NCI-H345 treated with DMSO at 0.1 percent for 48 hours (cell line): ENCODE measurements around the gene POLA2.

ENCODE experiments used
- DNase-seq: peaks from one replicate; lab custom pipeline; 2025; ENCODE audit not compliant: unreplicated experiment; lab: John Stamatoyannopoulos, UW

The POLA2 gene

DNA sequence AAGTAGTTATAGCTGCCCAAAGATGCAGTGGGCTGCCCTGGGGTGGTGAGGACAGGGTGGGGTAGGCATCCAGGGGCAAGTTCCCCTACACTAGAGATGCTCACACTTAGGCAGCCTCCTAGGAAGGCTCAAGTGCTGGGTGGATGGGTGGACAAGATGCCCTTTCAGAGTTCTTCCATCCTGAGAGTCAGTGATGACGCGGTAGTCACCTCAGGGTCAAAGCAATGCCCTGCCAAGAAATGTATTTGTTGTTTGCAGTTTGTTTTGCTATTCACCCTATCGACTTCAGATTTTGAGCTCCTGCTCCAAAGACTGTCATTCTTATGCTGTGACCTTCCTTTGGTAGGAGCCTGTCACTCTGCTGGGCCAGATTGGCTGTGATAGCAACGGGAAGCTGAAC is 18.9 kb downstream of the POLA2 start:
- no peak for DNase-seq

GRCh38 chr11:65286686-65287085 is 24.9 kb downstream of the POLA2 start:
- DNase-seq: no peak

GRCh38 chr11:65287601-65288000 is 25.8 kb downstream of the POLA2 start:
- no peak for DNase-seq

DNA sequence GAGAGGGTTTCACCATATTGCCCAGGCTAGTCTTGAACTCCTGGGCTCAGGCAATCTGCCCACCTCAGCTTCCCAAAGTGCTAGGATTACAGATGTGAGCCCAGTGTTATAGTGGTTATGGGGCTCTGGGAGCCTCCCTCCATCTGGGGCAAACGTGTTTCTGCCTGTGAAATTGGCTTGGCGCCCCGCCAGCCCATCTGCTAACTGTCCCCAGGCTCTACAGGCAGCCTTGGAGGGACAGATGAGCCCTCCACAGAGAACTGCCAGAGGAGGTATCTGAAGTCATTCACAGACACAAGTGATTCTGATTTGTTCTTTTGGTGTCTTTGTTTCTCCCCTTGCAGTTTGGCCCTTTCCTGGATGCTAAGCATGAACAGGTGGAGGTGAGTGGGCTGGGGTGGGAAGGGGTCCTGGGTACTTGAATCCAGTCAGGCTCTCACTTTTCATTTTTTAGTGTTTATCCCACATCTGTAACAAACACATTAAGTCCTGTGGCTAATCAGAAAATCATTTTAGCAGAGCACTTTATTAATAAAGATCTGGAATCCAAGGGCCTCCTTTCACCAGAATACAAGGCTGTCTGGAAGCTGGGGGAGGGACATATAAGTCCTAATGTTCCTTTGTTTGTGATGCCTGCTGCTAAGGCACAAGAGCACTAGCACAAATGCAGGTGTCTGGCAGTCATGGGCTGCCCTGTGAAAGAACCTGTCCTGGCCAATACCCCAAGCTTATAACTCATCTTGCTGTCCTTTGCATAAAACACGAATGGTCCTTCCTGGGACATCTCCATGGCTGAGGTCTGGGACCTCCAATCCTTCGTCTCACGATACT is 27.2 kb downstream of the POLA2 start:
- no peak for DNase-seq

GRCh38 chr11:65290448-65291165 is 28.8 kb downstream of the POLA2 start:
- no peak for DNase-seq

DNA sequence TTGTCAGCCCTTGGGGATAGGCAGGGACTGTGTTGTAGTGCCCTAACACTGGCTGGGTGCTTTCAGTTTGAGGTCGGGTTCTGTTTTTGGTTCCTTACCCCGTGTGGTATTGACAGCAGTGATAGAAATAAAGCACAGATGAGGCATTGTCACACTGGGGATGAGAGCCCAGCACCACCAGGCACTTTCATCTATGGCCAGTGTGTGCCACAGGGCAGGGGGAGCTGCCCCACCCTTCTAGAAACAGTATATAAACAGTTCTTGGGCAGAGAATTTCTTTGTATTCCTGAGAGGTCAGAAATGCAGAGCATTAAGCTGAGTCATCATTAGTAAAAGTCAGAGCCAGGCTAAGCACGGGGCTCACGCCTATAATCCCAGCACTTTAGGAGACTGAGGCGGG is 29.9 kb downstream of the POLA2 start:
- no peak for DNase-seq

GRCh38 chr11:65292890-65293289 is 31.1 kb downstream of the POLA2 start:
- no peak for DNase-seq

DNA sequence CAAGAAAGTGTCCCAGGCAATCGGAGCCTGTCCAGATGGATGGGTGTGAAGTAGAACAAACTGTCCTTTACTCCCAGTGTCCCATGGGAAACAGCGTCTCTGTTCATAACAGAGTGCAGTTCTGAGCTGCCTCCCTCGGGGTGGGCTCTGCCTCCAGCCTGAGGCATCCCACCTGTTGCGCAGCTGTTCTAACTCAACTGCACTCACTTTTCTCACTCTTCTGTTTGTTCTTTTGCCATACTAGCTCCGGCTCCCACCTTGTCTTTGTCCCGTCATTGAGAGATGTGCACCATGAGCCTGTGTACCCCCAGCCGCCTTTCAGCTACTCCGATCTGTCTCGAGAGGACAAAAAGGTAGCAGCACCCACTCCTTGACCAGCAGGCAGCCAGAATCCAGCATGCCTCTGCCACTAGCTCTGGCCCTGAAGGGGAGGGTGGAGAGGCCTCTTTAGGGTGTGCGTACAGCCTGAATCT is 32.2 kb downstream of the POLA2 start:
- DNase-seq: no peak

DNA sequence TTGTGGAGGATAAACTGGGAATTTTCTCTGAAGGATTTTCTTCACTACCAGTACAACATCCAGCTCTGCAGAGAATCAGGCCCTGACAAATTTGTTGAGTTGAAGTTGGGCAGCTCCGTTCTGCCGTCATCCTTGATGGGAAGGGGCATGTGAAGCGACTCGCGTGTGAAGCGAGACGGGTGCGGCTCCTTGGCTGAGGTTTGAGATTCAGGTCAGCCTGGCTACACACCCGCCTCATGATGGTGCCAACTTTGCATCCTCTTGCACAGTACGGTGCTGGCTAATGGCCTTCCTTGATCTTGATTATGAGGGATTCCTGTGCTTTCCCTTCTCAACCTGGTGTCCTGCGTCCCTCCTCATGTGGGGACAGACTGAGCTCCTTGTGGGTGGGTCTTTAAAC is 33.2 kb downstream of the POLA2 start:
- no peak for DNase-seq

DNA sequence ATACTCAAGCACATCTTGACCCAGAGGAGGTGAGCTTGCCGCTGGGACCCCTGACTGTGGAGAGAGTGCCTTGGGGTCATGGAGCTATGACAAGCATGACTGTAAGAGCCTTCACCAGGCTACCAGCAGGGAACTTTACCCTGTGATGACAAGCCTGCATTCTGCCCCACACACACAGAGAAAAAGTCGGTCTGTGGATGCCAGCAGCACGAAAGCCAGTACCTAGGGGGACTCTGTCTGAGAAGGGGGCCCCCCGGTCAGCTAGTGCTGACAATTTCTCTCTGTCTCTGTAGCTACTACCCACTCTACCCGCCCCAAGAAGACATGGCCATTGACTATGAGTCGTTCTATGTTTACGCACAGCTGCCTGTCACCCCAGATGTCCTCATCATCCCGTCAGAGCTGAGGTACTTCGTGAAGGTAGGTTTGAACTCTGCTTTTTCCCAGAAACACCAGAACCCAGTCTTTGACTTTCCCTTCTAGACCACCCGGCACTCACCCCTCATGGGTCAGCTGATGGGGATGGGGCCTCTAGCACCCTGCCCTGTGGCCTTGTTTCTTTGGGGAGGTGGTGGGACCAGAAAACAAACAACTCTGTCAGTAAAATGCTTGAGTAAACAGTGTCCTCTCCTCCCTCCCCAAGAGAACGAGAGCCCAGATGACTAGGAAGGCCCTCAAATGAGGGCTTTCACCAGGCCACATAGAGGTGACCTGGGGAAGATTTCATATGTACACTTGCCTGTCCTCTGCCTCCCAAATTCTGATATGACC is 34.0 kb downstream of the POLA2 start:
- no peak for DNase-seq

- DNase-seq: no peak
Observed at GRCh38 chr11:65297026-65297672, 35.4 kb downstream of the POLA2 start.

DNA sequence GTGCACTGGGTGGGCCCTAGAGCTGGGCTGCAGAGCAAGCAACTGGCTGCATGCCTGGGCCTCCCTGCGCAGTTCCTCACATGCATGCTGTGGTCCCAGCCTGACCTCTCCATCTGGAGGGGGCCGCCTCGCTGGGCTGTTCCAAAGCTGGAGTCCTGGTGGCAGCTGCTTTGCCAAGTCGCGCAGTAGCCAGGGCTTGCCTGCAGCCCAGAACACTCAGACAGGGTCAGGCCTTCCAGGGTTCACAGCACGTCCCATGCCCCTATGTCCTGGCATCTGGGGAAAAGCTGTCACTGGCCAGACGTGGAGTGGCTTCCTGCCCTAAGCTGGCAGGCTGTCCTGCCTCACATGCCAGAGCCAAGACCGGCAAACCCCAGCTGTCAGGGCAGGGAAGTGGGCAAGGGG is 36.4 kb downstream of the POLA2 start:
- DNase-seq: no peak

GRCh38 chr11:65298655-65299179 is 37.0 kb downstream of the POLA2 start:
- no peak for DNase-seq

- no peak for DNase-seq
Observed at GRCh38 chr11:65300621-65301275, 39.0 kb downstream of the POLA2 start.

DNA sequence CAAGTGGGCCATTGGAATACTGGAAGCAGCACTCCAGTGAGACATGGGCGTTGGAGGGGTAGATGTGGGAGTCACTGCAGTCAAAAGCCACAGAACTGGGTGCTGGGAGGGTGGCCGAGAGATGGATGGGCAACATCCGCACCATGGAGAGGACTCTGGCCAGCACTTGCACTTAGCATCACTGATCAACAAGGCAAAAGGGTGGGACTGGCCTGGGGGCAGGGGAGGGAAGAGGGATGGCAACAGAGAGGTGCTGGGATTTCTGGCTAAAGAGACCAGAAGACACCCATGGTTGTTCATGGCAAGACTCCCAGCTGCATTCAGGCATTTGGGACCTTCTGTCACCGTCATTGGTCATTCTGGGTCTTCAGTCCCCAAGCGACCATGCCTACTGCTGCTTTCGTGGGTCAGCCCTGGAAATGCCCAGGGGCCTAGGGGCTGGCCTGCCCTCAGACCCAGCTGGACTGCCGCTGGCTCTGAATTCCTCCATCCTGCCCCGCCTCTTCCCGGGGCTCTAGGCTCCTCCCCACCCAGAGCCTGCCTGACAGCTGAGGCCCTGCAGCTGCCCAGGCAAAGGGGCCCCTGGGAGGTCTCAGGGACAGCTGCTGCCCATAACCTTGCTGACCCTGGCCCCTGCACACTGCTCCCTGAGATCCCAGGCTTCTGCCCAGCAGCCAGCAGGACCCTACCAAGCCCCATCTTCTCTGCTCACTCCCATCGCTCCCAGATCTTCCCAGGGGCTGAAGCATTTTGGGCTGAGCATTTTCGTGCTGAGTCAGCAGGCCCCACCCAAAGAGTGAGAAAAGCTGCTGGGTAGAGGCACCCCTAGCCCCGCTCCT is 39.9 kb downstream of the POLA2 start:
- no peak for DNase-seq

- DNase-seq: no peak
Observed at GRCh38 chr11:65303555-65303954, 41.8 kb downstream of the POLA2 start.

DNA sequence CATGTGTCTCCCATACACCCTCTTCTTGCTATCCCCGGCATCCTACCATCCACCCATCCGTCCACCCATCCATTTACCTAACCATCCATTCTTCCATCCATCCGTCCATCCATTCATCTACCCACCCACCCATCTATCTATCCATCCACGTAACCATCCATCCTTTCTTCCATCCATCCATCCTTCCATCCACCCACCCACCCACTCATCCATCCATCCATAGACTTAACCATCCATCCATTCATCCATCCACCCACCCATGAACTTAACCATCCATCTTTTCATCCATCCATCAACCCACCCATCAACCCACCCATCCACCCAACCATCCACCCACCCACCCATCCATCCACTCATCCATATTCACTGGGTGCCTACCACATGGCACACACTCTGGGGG is 42.3 kb downstream of the POLA2 start:
- no peak for DNase-seq

DNA sequence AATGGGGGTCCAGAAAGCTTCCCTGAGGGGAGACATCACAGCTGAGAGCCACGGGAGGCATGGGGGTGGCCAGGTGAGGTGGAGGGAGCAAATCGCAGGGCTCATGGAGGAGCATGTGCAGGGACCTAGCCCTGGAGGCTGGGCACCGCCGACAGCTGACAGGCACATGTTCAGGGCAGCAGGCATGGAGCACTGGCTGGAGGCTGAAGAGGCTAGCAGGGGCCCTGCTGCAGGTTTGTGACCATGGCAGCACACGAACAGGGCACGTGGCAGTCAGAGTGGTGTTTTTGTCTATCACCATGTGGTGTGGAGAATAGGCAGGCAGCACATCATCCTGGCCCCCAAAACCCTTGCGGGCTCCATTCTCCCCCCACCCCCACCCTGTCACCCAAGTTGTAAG is 42.9 kb downstream of the POLA2 start:
- DNase-seq: no peak

DNA sequence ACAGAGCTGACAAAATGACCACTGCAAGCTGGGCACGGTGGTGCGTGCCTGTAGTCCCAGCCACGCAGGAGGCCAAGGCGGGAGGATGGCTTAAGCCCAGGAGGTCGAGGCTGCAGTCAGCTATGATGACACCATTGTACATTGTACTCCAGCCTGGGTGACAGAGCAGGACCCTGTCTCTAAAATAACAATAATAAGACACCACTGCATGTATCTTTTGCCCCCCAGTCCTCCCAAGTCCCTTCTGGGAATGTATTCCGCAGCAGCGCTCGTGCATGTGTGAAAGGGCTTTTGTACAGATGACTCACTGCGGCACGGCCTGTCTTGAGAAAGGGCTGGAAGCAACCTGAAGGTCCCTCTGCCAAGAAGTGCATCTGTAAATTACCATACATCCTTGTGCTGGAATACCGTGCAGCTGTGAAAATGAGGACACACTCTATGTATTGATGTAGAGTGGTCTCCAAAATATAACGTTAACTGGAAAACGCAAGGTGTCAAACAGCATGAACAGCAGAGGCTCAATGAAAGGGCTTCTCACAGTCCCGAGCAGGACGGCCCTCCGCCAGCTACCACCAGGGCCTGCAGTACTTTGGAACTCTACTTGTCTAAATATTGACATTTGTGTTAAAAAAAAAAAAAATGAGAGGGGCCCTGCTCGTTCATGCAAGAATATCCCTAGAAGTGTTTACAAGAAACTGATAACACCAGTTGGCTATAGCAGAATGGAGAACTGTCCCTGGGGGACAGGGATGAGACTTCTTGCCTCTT is 43.9 kb downstream of the POLA2 start:
- DNase-seq: no peak
